GM12878 (cell line): Measurements from ENCODE around the gene ZDHHC1. TPM values are rescaled to one million over a fixed set of nuclear protein-coding genes. Genes with fewer than 3 reads are reported as not detected.
"Not testable (repeated sequence)": the region's sequence is repeated elsewhere in the genome, so short reads cannot be mapped to it uniquely, and the experiment has no call there.

Experiments
- ATAC-seq: fragments of 200-7000 bp; cut with Tn5 transposase; 3 replicates; pipeline ENCODE4 v1.9.1; 2020; ENCODE audit warnings: mild to moderate bottlenecking, moderate library complexity
- BruUV-seq: library from RNA; stranded (reverse); fragments of 400-500 nt; replicated peaks from 2 replicates; lab custom pipeline; 2021; lab: Mats Ljungman, UMichigan
- CTCF ChIA-PET: fragments of 300-600 bp; sonication (Branson Sonifier 250); formaldehyde crosslinking; extraction: SDS; loops from one replicate; lab custom pipeline; 2021; ENCODE audit warnings: inconsistent platforms; lab: Yijun Ruan, JAX
- POLR2A ChIA-PET: fragments of 350-600 bp; formaldehyde crosslinking; extraction: SDS; loops from one replicate; lab custom pipeline; 2021; ENCODE audit warnings: inconsistent platforms; lab: Charles Lee
- RAD21 ChIA-PET: fragments of 300-600 bp; sonication (Branson Sonifier 250); formaldehyde crosslinking; loops from one replicate; lab custom pipeline; 2023; ENCODE audit warnings: antibody characterized with exemption; ENCODE audit not compliant: unreplicated experiment; lab: Charles Lee
- SMC1A ChIA-PET: fragments of 300-600 bp; sonication (Branson Sonifier 250); formaldehyde crosslinking; loops from one replicate; lab custom pipeline; 2023; ENCODE audit not compliant: unreplicated experiment, uncharacterized antibody; lab: Charles Lee
- DNase-seq: peaks from one replicate; pipeline ENCODE4 v3.0.0-alpha.2; 2011; ENCODE audit warnings: low read depth, low spot score
- FAIRE-seq: peaks from 3 replicates; lab custom pipeline; 2011; peaks lifted over from hg19 to GRCh38; lab: Jason Lieb, UNC
- H2AFZ ChIP-seq: 2 replicates; pipeline ENCODE4 v1.6.0; 2011; ENCODE audit warnings: low read depth, low read length, control low read depth; ENCODE audit not compliant: control insufficient read depth
- H3K27ac ChIP-seq: 2 replicates; pipeline ENCODE4 v1.5.1; 2011; ENCODE audit warnings: control low read depth; ENCODE audit not compliant: control insufficient read depth, insufficient read depth
- H3K27me3 ChIP-seq, 2 experiments: replicated peaks in 1 of 2; 2 replicates each; pipeline versions ENCODE4 v1.6.0 to v1.6.1; 2011; ENCODE audit warnings: low read length in 1 of 2; ENCODE audit not compliant: control insufficient read depth in 2 of 2, insufficient read depth in 2 of 2
- H3K36me3 ChIP-seq, 2 experiments: 2 replicates each; pipeline ENCODE4 v1.5.1; 2011; ENCODE audit warnings: low read length in 1 of 2; ENCODE audit not compliant: control insufficient read depth in 2 of 2, insufficient read depth in 2 of 2
- H3K4me1 ChIP-seq: 2 replicates; pipeline ENCODE4 v1.6.1; 2011; ENCODE audit warnings: mild to moderate bottlenecking, low read length, moderate library complexity, mixed read lengths; ENCODE audit not compliant: control insufficient read depth, insufficient read depth
- H3K4me2 ChIP-seq: 2 replicates; pipeline ENCODE4 v1.6.0; 2011; ENCODE audit warnings: control low read depth; ENCODE audit not compliant: control insufficient read depth, insufficient read depth
- H3K4me3 ChIP-seq: fragments of 200-600 bp; sonication (generic); 2 replicates; pipeline ENCODE4 v1.5.1; 2016
- H3K79me2 ChIP-seq: 2 replicates; pipeline ENCODE4 v1.6.0; 2011; ENCODE audit warnings: low read length; ENCODE audit not compliant: control insufficient read depth, insufficient read depth
- H3K9ac ChIP-seq: 2 replicates; pipeline ENCODE4 v1.8.0; 2011; ENCODE audit warnings: low read length, control low read depth, mixed read lengths; ENCODE audit not compliant: control insufficient read depth, insufficient read depth
- H3K9me3 ChIP-seq: replicated peaks from 3 replicates; pipeline ENCODE4 v1.5.1; 2011; ENCODE audit warnings: mild to moderate bottlenecking, low read length; ENCODE audit not compliant: control insufficient read depth, insufficient read depth
- H4K20me1 ChIP-seq: 2 replicates; pipeline ENCODE4 v1.6.0; 2011; ENCODE audit not compliant: control insufficient read depth, insufficient read depth
- ETV6 ChIP-seq, 2 experiments: fragments of 450-650 bp in 1 of 2; IDR thresholded peaks in 1 of 2; conservative IDR thresholded peaks in 1 of 2; 2 replicates each; pipeline ENCODE4 v1.6.1; 2014; ENCODE audit warnings: antibody characterized with exemption in 1 of 2, borderline replicate concordance in 1 of 2, low read depth in 1 of 2, mild to moderate bottlenecking in 1 of 2, moderate library complexity in 1 of 2
- KLF5 ChIP-seq: fragments of 450-650 bp; IDR thresholded peaks from 2 replicates; pipeline ENCODE4 v1.6.1; 2014; ENCODE audit warnings: mild to moderate bottlenecking; ENCODE audit not compliant: partially characterized antibody
- MAX ChIP-seq: IDR thresholded peaks from 2 replicates; pipeline ENCODE4 v1.6.1; 2012; ENCODE audit warnings: low read depth, low read length, improper control_type of control experiment
- MTA2 ChIP-seq: fragments of 450-650 bp; IDR thresholded peaks from 2 replicates; pipeline ENCODE4 v1.6.1; 2016; ENCODE audit warnings: low read depth, mild to moderate bottlenecking, moderate library complexity
- NR2F1 ChIP-seq: fragments of 450-650 bp; conservative IDR thresholded peaks from 2 replicates; pipeline ENCODE4 v1.6.1; 2017; ENCODE audit warnings: mild to moderate bottlenecking
- TCF7 ChIP-seq: IDR thresholded peaks from 2 replicates; pipeline ENCODE4 v1.6.1; 2014; ENCODE audit warnings: antibody characterized with exemption, borderline replicate concordance
- ZNF384 ChIP-seq: IDR thresholded peaks from 2 replicates; pipeline ENCODE4 v1.6.1; 2012; ENCODE audit warnings: low read depth, mild to moderate bottlenecking, low read length, improper control_type of control experiment, borderline replicate concordance
- WGBS: methylation state at CpG from one replicate; pipeline ENCODE4 v1.1.6; 2016; ENCODE audit warnings: low lambda C conversion rate; ENCODE audit not compliant: insufficient replicate concordance, insufficient coverage; ENCODE audit errors: missing lambda C conversion rate; 5-methylcytosine and 5-hydroxymethylcytosine counted together
- in situ Hi-C: fragments of 300-500 bp; cut with MboI; formaldehyde crosslinking; loops from 9 replicates; pipeline ENCODE4 v1.14.3; 2018; ENCODE audit warnings: mixed read lengths
- intact Hi-C: fragments of 100-400 bp; cut with micrococcal nuclease; formaldehyde crosslinking; loops from one replicate; pipeline ENCODE4 v1.14.2; 2022; ENCODE audit not compliant: unreplicated experiment
- polyA plus RNA-seq, 11 experiments: library from polyadenylated mRNA; depleted of rRNA in 4 of 11; unstranded in 6 of 11; stranded (reverse) in 5 of 11; fragments of >200 nt; fragmentation: Nextera tagmentation in 4 of 11; fragmentation: Illumina TruSeq in 1 of 11; extraction: Ambion mirVana in 4 of 11; extraction: Trizol in 1 of 11; gene quantifications; 1 replicate in 1 of 11; 2 replicates in 10 of 11; pipeline versions ENCODE4 v1.2.1 to v1.2.3, GENCODE V29; 2011 to 2016; ENCODE audit warnings: inconsistent platforms in 2 of 11, missing spikeins in 2 of 11, low read depth in 1 of 11
- total RNA-seq, 4 experiments: library from RNA; depleted of rRNA in 3 of 4; stranded (reverse); fragments of >200 nt in 3 of 4; fragmentation: Illumina TruSeq in 1 of 4; extraction: Trizol in 1 of 4; gene quantifications; 2 replicates each; pipeline versions ENCODE4 v1.2.1 to v1.2.3, GENCODE V29; 2013 to 2021
- TF ChIP-seq, protein P1 (sequence below): fragments of 450-650 bp; IDR thresholded peaks from 2 replicates; pipeline ENCODE4 v1.6.1; 2018; ENCODE audit warnings: mild to moderate bottlenecking, low read depth, moderate library complexity; ENCODE audit not compliant: partially characterized antibody
- TF ChIP-seq, protein P2 (sequence below): fragments of 450-650 bp; IDR thresholded peaks from 2 replicates; pipeline ENCODE4 v1.6.1; 2014; ENCODE audit warnings: mild to moderate bottlenecking

The ZDHHC1 gene
- total and polyA plus RNA-seq, 10 of the 15 experiments (the other 5 are each of a cell fraction or from before 2014, with no cell fraction given): 0.07 to 1.2 (median 0.66) TPM; not detected in 2

DNA sequence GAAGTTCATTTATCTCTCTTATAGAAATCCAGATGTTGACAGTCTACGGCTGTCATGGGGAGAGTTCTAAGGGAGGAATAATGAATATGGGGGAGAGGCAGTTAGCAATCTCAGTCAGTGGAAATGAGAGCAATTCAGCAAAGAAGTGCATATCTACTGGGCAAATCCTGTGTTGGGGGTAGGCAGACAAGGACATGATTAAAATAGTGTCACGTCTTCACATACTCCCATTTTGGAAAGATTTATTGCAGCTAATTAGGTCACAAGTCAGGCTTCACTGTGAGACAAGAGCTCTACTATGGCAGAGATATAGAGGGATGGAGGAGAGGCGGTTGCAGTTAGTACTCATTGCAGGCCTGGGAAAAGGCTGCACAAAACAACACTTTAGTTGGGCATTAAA is 59.9 kb downstream of the ZDHHC1 start:
- TF ChIP-seq, protein P1, sequence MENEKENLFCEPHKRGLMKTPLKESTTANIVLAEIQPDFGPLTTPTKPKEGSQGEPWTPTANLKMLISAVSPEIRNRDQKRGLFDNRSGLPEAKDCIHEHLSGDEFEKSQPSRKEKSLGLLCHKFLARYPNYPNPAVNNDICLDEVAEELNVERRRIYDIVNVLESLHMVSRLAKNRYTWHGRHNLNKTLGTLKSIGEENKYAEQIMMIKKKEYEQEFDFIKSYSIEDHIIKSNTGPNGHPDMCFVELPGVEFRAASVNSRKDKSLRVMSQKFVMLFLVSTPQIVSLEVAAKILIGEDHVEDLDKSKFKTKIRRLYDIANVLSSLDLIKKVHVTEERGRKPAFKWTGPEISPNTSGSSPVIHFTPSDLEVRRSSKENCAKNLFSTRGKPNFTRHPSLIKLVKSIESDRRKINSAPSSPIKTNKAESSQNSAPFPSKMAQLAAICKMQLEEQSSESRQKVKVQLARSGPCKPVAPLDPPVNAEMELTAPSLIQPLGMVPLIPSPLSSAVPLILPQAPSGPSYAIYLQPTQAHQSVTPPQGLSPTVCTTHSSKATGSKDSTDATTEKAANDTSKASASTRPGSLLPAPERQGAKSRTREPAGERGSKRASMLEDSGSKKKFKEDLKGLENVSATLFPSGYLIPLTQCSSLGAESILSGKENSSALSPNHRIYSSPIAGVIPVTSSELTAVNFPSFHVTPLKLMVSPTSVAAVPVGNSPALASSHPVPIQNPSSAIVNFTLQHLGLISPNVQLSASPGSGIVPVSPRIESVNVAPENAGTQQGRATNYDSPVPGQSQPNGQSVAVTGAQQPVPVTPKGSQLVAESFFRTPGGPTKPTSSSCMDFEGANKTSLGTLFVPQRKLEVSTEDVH: no peak
- TF ChIP-seq KLF5 (no peak), ZNF384 (no peak), NR2F1 (no peak), TCF7 (no peak), MAX (no peak), ETV6 (conservative IDR thresholded peaks at IDR 0.05 in 1 of 2, IDR thresholded peaks at IDR 0.05 in 1 of 2; ENCODE audit: borderline replicate concordance in 1 of 2, low read depth in 1 of 2) (no peak), MTA2 (no peak)
- TF ChIP-seq, protein P2, sequence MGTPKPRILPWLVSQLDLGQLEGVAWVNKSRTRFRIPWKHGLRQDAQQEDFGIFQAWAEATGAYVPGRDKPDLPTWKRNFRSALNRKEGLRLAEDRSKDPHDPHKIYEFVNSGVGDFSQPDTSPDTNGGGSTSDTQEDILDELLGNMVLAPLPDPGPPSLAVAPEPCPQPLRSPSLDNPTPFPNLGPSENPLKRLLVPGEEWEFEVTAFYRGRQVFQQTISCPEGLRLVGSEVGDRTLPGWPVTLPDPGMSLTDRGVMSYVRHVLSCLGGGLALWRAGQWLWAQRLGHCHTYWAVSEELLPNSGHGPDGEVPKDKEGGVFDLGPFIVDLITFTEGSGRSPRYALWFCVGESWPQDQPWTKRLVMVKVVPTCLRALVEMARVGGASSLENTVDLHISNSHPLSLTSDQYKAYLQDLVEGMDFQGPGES: no peak
- H3K27ac ChIP-seq: no peak overlapping the region
- no peaks in the 10 kb centered on the region for H3K4me1 ChIP-seq
- DNase-seq (no peak), FAIRE-seq (no peak), ATAC-seq (no peak)
- H2AFZ ChIP-seq: no peak overlapping the region
- ChIA-PET CTCF (interaction anchor here (1.0 to 1.7 kb wide), 3 partner anchors 16 to 30 kb away, joined by 3 to 5 read pairs (median 3); no protein-coding TSS in a partner anchor), POLR2A (interaction anchor here (0.6 kb wide), 1 partner anchor 32 kb away, joined by 4 read pairs; no protein-coding TSS in a partner anchor), SMC1A (no interaction called here), RAD21 (no interaction called here)
- no peak overlapping the region for H3K4me2 ChIP-seq
- no peaks in the 10 kb centered on the region for H3K36me3 ChIP-seq
- no peak overlapping the region for H3K9ac ChIP-seq
- peaks cover 0 to 2% of the 10 kb centered on the region in 2 experiments; a peak in 1 of 4 replicates for H3K27me3 ChIP-seq
- H3K79me2 ChIP-seq: no peaks in the 10 kb centered on the region
- in situ Hi-C loops: no loop called here
- H4K20me1 ChIP-seq: no peaks in the 10 kb centered on the region
- BruUV-seq: no TSS peak
- no peak overlapping the region for H3K4me3 ChIP-seq
- no peaks in the 10 kb centered on the region for H3K9me3 ChIP-seq
- intact Hi-C loops: no loop called here
- WGBS: 48% methylated on average over 3 of the region's 3 CpGs

DNA sequence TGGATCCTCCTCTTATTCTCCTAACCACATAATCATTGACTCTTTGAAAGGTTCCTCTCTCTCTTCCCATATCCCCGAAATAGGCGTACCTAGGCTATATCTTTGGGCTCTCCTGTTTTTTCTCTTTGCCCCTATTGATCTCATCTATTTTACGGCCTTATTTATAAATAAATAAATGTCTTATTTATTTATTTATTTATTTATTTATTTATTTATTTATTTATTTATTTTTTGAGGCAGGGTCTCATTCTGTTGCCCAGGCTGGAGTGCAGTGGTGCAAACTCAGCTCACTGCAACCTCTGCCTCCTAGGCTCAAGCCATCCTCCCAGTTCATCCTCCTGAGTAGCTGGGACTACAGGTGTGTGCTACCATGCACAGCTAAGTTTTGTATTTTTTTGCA is 63.8 kb downstream of the ZDHHC1 start:
- in situ Hi-C loops, H3K36me3 ChIP-seq, H3K9ac ChIP-seq, BruUV-seq, RAD21 ChIA-PET, H3K9me3 ChIP-seq, H3K4me3 ChIP-seq, FAIRE-seq, H3K27ac ChIP-seq, DNase-seq, ATAC-seq, H3K4me2 ChIP-seq, H2AFZ ChIP-seq, intact Hi-C loops, H3K4me1 ChIP-seq, H3K79me2 ChIP-seq, H4K20me1 ChIP-seq, POLR2A ChIA-PET, H3K27me3 ChIP-seq: not testable (repeated sequence)
- SMC1A ChIA-PET: interaction anchor here (2.1 kb wide), 1 partner anchor 13 kb away, joined by 5 read pairs; no protein-coding TSS in a partner anchor
- CTCF ChIA-PET: interaction anchor here (0.5 to 1.7 kb wide), 3 partner anchors 13 to 892 kb away, joined by 3 to 5 read pairs (median 3); partner anchors contain the start of gene PLA2G15
- WGBS: 85% methylated on average over 3 of the region's 3 CpGs
